ENCODE measurements around the gene NOTCH1.
"Not testable (repeated sequence)": the region's sequence is repeated elsewhere in the genome, so short reads cannot be mapped to it uniquely, and the experiment has no call there.

Gene NOTCH1

GRCh38 chr9:136564379-136564988 is 18.6 kb upstream of the NOTCH1 start:
- DNase-seq (ENCODE audit: low read depth) = no peak

GRCh38 chr9:136563646-136564325 is 17.9 kb upstream of the NOTCH1 start:
- DNase-seq (ENCODE audit: low read depth) = no peak

- DNase-seq (ENCODE audit: low read depth) = no peak
Observed at GRCh38 chr9:136562746-136563495, 17.1 kb upstream of the NOTCH1 start.

- no peak for DNase-seq (ENCODE audit: low read depth)
Observed at GRCh38 chr9:136561779-136562178, 15.9 kb upstream of the NOTCH1 start.

GRCh38 chr9:136560586-136560985 is 14.7 kb upstream of the NOTCH1 start:
- DNase-seq (ENCODE audit: low read depth) = no peak

GRCh38 chr9:136559371-136559770 is 13.5 kb upstream of the NOTCH1 start:
- DNase-seq (ENCODE audit: low read depth) = not testable (repeated sequence)

- DNase-seq (ENCODE audit: low read depth) = not testable (repeated sequence)
Observed at GRCh38 chr9:136558846-136559245, 13.0 kb upstream of the NOTCH1 start.

GRCh38 chr9:136558373-136558772 is 12.5 kb upstream of the NOTCH1 start:
- no peak for DNase-seq (ENCODE audit: low read depth)

GRCh38 chr9:136557036-136557435 is 11.2 kb upstream of the NOTCH1 start:
- no peak for DNase-seq (ENCODE audit: low read depth)

GRCh38 chr9:136556166-136556565 is 10.3 kb upstream of the NOTCH1 start:
- no peak for DNase-seq (ENCODE audit: low read depth)

- no peak for DNase-seq (ENCODE audit: low read depth)
Observed at GRCh38 chr9:136554870-136555269, 9.0 kb upstream of the NOTCH1 start.

- DNase-seq (ENCODE audit: low read depth) = no peak
Observed at GRCh38 chr9:136553581-136553980, 7.7 kb upstream of the NOTCH1 start.

GRCh38 chr9:136552117-136552703 is 6.4 kb upstream of the NOTCH1 start:
- no peak for DNase-seq (ENCODE audit: low read depth)

- DNase-seq (ENCODE audit: low read depth) = no peak
Observed at GRCh38 chr9:136551401-136552116, 5.7 kb upstream of the NOTCH1 start.

GRCh38 chr9:136550439-136551289 is 4.8 kb upstream of the NOTCH1 start:
- no peak for DNase-seq (ENCODE audit: low read depth)

GRCh38 chr9:136549010-136549980 is 3.4 kb upstream of the NOTCH1 start:
- no peak for DNase-seq (ENCODE audit: low read depth)

- no peak for DNase-seq (ENCODE audit: low read depth)
Observed at GRCh38 chr9:136547508-136548215, 1.8 kb upstream of the NOTCH1 start.

GRCh38 chr9:136546697-136547501 is 1.1 kb upstream of the NOTCH1 start:
- DNase-seq (ENCODE audit: low read depth) = no peak

GRCh38 chr9:136545692-136545964 is 220 bp downstream of the NOTCH1 start:
- no peak for DNase-seq (ENCODE audit: low read depth)

Data from non-pigmented ciliary epithelial cell (primary cell).